Transverse colon (tissue), 4 donors: ENCODE measurements around the gene TMEM9. TPM values are rescaled to one million over a fixed set of nuclear protein-coding genes. Genes with fewer than 3 reads are reported as not detected.
A peak's percentile ranks its signal among the peaks of the same experiment; 100 is the strongest.

Experiments used
- DNase-seq: peaks from one replicate; pipeline ENCODE4 v3.0.0-alpha.2; 2019
- H3K27ac ChIP-seq, 4 donors: fragments of 200-600 bp; sonication (generic); 2 replicates each; pipeline ENCODE4 v1.5.1; 2016 to 2018; ENCODE audit warnings: inconsistent platforms in 4 of 4
- H3K27me3 ChIP-seq: fragments of 200-600 bp; sonication (generic); 2 replicates; pipeline ENCODE4 v1.5.1; 2017; ENCODE audit warnings: inconsistent platforms
- H3K36me3 ChIP-seq, 4 donors: fragments of 200-600 bp; sonication (generic); 2 replicates each; pipeline ENCODE4 v1.5.1; 2017 to 2019; ENCODE audit warnings: inconsistent platforms in 4 of 4
- H3K4me1 ChIP-seq, 4 donors: fragments of 200-600 bp; sonication (generic); 2 replicates each; pipeline ENCODE4 v1.5.1; 2017 to 2020; ENCODE audit warnings: inconsistent platforms in 4 of 4
- H3K4me3 ChIP-seq, 4 donors: fragments of 200-600 bp; sonication (generic); 1 replicate in 1 of 4; 2 replicates in 3 of 4; pipeline versions ENCODE4 v1.5.1 to v1.6.1; 2017 to 2019; ENCODE audit warnings: inconsistent platforms in 4 of 4
- H3K9me3 ChIP-seq, 2 donors: fragments of 200-600 bp; sonication (generic); 2 replicates each; pipeline ENCODE4 v1.5.1; 2017 to 2019; ENCODE audit warnings: inconsistent platforms in 2 of 2
- CTCF ChIP-seq, 5 experiments: fragments of 200-600 bp in 3 of 5; fragments of 450-650 bp in 2 of 5; sonication (generic) in 3 of 5; IDR thresholded peaks; 1 replicate in 2 of 5; 2 replicates in 3 of 5; pipeline ENCODE4 v1.5.1; 2016 to 2017; ENCODE audit warnings: antibody characterized with exemption in 5 of 5, inconsistent platforms in 3 of 5, mild to moderate bottlenecking in 2 of 5, moderate library complexity in 1 of 5
- EP300 ChIP-seq: sonication (generic); formaldehyde crosslinking; IDR thresholded peaks from one replicate; pipeline ENCODE4 v1.6.1; 2017; ENCODE audit warnings: antibody characterized with exemption, low read depth
- POLR2A ChIP-seq: fragments of 450-650 bp; IDR thresholded peaks from one replicate; pipeline ENCODE4 v1.6.1; 2016; ENCODE audit warnings: antibody characterized with exemption, mild to moderate bottlenecking, moderate library complexity
- POLR2AphosphoS5 ChIP-seq, 3 donors: sonication (generic); formaldehyde crosslinking; IDR thresholded peaks; one replicate each; pipeline ENCODE4 v1.6.1; 2016; ENCODE audit warnings: antibody characterized with exemption in 3 of 3
- WGBS, 2 donors: methylation state at CpG; one replicate each; pipeline ENCODE4 v1.1.5; 2018; ENCODE audit warnings: low coverage in 1 of 2; 5-methylcytosine and 5-hydroxymethylcytosine counted together
- in situ Hi-C, 4 donors: fragments of 200-750 bp; cut with MboI; loops; one replicate each; pipeline versions ENCODE4 v1.15.0 to v1.15.1; 2017; ENCODE audit warnings: low sequenced_read_pairs in 3 of 4, low pct_ligation_motif_present in 1 of 4, low pct_unique_long_range_greater_than_20kb in 1 of 4
- intact Hi-C: fragments of 100-400 bp; cut with DNase I; formaldehyde crosslinking; loops from one replicate; pipeline ENCODE4 v1.15.1; 2023; ENCODE audit warnings: low total_unique reads
- total RNA-seq, 4 donors: library from RNA; depleted of rRNA; stranded (reverse); fragments of >200 nt; gene quantifications; one replicate each; pipeline ENCODE4 v1.1.0, GENCODE V29; 2016

TMEM9 gene
- total RNA-seq, 4 donors from 2014 or later = 6.7 to 35.4 (median 29.4) TPM

- H3K27ac ChIP-seq = no peak overlapping the region
- 70 to 74% methylated on average over 2 to 3 of the region's 3 CpGs for WGBS, 2 donors
- TF ChIP-seq POLR2AphosphoS5 (IDR thresholded peaks at IDR 0.05) (no peak), EP300 (no peak), CTCF (IDR thresholded peaks at IDR 0.05) (no peak), POLR2A (no peak)
- DNase-seq = no peak
- intact Hi-C loops (no loop called here), in situ Hi-C loops (no loop called here)
- H3K4me3 ChIP-seq = no peak overlapping the region
- peaks cover 0 to 5% (median 0%) of the 10 kb centered on the region in 4 donors for H3K4me1 ChIP-seq
- H3K36me3 ChIP-seq = no peaks in the 10 kb centered on the region
- H3K9me3 ChIP-seq = no peaks in the 10 kb centered on the region
- peaks cover 7% of the 10 kb centered on the region for H3K27me3 ChIP-seq
These were observed 31.9 kb upstream of the TMEM9 start for GRCh38 chr1:201186192-201186591.

- 79 to 100% methylated on average over 1 to 5 of the region's 5 CpGs for WGBS, 2 donors
- H3K27me3 ChIP-seq = peaks cover 2% of the 10 kb centered on the region
- peaks cover 0 to 5% (median 0%) of the 10 kb centered on the region in 4 donors for H3K4me1 ChIP-seq
- in situ Hi-C loops (no loop called here), intact Hi-C loops (no loop called here)
- no peaks in the 10 kb centered on the region for H3K9me3 ChIP-seq
- no peak overlapping the region for H3K27ac ChIP-seq
- DNase-seq = no peak
- no peaks in the 10 kb centered on the region for H3K36me3 ChIP-seq
- H3K4me3 ChIP-seq = no peak overlapping the region
- no peak for TF ChIP-seq CTCF (IDR thresholded peaks at IDR 0.05)
- TF ChIP-seq POLR2AphosphoS5 (IDR thresholded peaks at IDR 0.05) = no peak
- no peak for TF ChIP-seq POLR2A
- no peak for TF ChIP-seq EP300
These were observed 31.4 kb upstream of the TMEM9 start for GRCh38 chr1:201185527-201186128.

- Histone ChIP-seq H3K27me3 (no peaks in the 10 kb centered on the region), H3K9me3 (no peaks in the 10 kb centered on the region), H3K36me3 (no peaks in the 10 kb centered on the region), H3K4me3 (no peak overlapping the region), H3K4me1 (peaks cover 0 to 5% (median 0%) of the 10 kb centered on the region in 4 donors), H3K27ac (no peak overlapping the region)
- no peak for DNase-seq
- 53% methylated on average over 3 of the region's 3 CpGs; no CpG with 5 or more reads in 1 of the 2 donors for WGBS, 2 donors
- in situ Hi-C loops (no loop called here), intact Hi-C loops (no loop called here)
- no peak for TF ChIP-seq EP300
- peak in 1 of 5 experiments; percentile 2 for TF ChIP-seq CTCF (IDR thresholded peaks at IDR 0.05)
These were observed 30.8 kb upstream of the TMEM9 start for GRCh38 chr1:201185123-201185453.

GRCh38 chr1:201184307-201185122 is 30.2 kb upstream of the TMEM9 start:
- peak; percentile 25 for DNase-seq
- Histone ChIP-seq H3K36me3 (no peaks in the 10 kb centered on the region), H3K27me3 (no peaks in the 10 kb centered on the region), H3K9me3 (no peaks in the 10 kb centered on the region), H3K27ac (no peak overlapping the region), H3K4me1 (peaks cover 0 to 5% (median 0%) of the 10 kb centered on the region in 4 donors), H3K4me3 (no peak overlapping the region)
- intact Hi-C loops = no loop called here
- TF ChIP-seq CTCF (IDR thresholded peaks at IDR 0.05) (peak; percentile 44 to 55 (median 50)), EP300 (no peak)
- in situ Hi-C loops = no loop called here
- 21 to 43% methylated on average over 1 to 9 of the region's 9 CpGs for WGBS, 2 donors
